HepG2 (cell line): Measurements from ENCODE around the gene EPN3. TPM values are rescaled to one million over a fixed set of nuclear protein-coding genes. Genes with fewer than 3 reads are reported as not detected.

Source experiments
- ATAC-seq: fragments of 200-7000 bp; cut with Tn5 transposase; 3 replicates; pipeline ENCODE4 v1.9.1; 2020; ENCODE audit warnings: mild to moderate bottlenecking, moderate library complexity
- BruUV-seq: library from RNA; stranded (reverse); fragments of 400-500 nt; replicated peaks from 2 replicates; lab custom pipeline; 2021; lab: Mats Ljungman, UMichigan
- CTCF ChIA-PET: fragments of 300-600 bp; formaldehyde crosslinking; extraction: SDS; loops from one replicate; lab custom pipeline; 2021; ENCODE audit warnings: low total read pairs, inconsistent platforms, low intra/inter-chr PET ratio; lab: Yijun Ruan, JAX
- POLR2A ChIA-PET: fragments of 350-600 bp; sonication (Branson Sonifier 250); formaldehyde crosslinking; loops from one replicate; lab custom pipeline; 2020; ENCODE audit warnings: antibody characterized with exemption, inconsistent platforms; lab: Yijun Ruan, JAX
- DNase-seq: peaks from one replicate; pipeline ENCODE4 v3.0.0-alpha.2; 2015; ENCODE audit warnings: low spot score
- FAIRE-seq: peaks from 3 replicates; lab custom pipeline; 2011; peaks lifted over from hg19 to GRCh38; lab: Jason Lieb, UNC
- H2AFZ ChIP-seq: one replicate; pipeline ENCODE4 v1.6.1; 2011; ENCODE audit warnings: low read length, inconsistent platforms
- H3K27ac ChIP-seq: fragments of 300-600 bp; 3 replicates; pipeline ENCODE4 v1.8.0; 2011; ENCODE audit warnings: mixed run types, mild to moderate bottlenecking, mixed read lengths, low read length, inconsistent platforms; ENCODE audit not compliant: insufficient read depth; ENCODE audit errors: extremely low read length
- H3K27me3 ChIP-seq, 2 experiments: fragments of 200-600 bp in 1 of 2; 2 replicates in 1 of 2; 3 replicates in 1 of 2; pipeline versions ENCODE4 v1.6.0 to v1.8.0; 2011; ENCODE audit warnings: low read length in 2 of 2, mild to moderate bottlenecking in 2 of 2, moderate library complexity in 2 of 2, inconsistent platforms in 1 of 2; ENCODE audit not compliant: insufficient read depth in 2 of 2, control insufficient read depth in 1 of 2
- H3K36me3 ChIP-seq, 2 experiments: fragments of 200-600 bp in 1 of 2; replicated peaks in 1 of 2; 2 replicates in 1 of 2; 3 replicates in 1 of 2; pipeline versions ENCODE4 v1.5.1 to v1.8.0; 2011; ENCODE audit warnings: low read length in 2 of 2, inconsistent platforms in 1 of 2; ENCODE audit not compliant: insufficient read depth in 2 of 2, control insufficient read depth in 1 of 2
- H3K4me1 ChIP-seq: 2 replicates; pipeline ENCODE4 v1.5.1; 2012; ENCODE audit warnings: low read length, inconsistent platforms; ENCODE audit not compliant: insufficient read depth
- H3K4me2 ChIP-seq: 2 replicates; pipeline ENCODE4 v1.6.0; 2011; ENCODE audit warnings: low read depth, low read length, inconsistent platforms
- H3K4me3 ChIP-seq, 3 experiments: fragments of 200-600 bp in 1 of 3; sonication (generic), shearing (Covaris generic) in 1 of 3; replicated peaks in 1 of 3; 2 replicates each; pipeline ENCODE4 v1.5.1; 2011 to 2016; ENCODE audit warnings: low read length in 3 of 3, inconsistent platforms in 2 of 3, low read depth in 2 of 3, mild to moderate bottlenecking in 2 of 3, control low read depth in 1 of 3, mixed read lengths in 1 of 3; ENCODE audit not compliant: insufficient read depth in 1 of 3
- H3K79me2 ChIP-seq: one replicate; pipeline ENCODE4 v1.6.1; 2011; ENCODE audit warnings: low read length, inconsistent platforms; ENCODE audit not compliant: insufficient read depth
- H3K9ac ChIP-seq: 2 replicates; pipeline ENCODE4 v1.6.0; 2011; ENCODE audit warnings: mild to moderate bottlenecking, low read depth, low read length, inconsistent platforms; ENCODE audit not compliant: insufficient read depth
- H3K9me3 ChIP-seq: 2 replicates; pipeline ENCODE4 v1.5.1; 2012; ENCODE audit warnings: mild to moderate bottlenecking, low read length
- H4K20me1 ChIP-seq: 2 replicates; pipeline ENCODE4 v1.6.0; 2011; ENCODE audit warnings: inconsistent platforms, mild to moderate bottlenecking, low read length, moderate library complexity; ENCODE audit not compliant: insufficient read depth
- AHDC1 ChIP-seq: sonication (generic); formaldehyde crosslinking; IDR thresholded peaks from 2 replicates; pipeline ENCODE4 v1.5.1; 2020; ENCODE audit warnings: mild to moderate bottlenecking, missing genetic modification reagents, borderline replicate concordance
- ARID2 ChIP-seq: sonication (generic); formaldehyde crosslinking; IDR thresholded peaks from 2 replicates; pipeline ENCODE4 v1.8.1; 2022; ENCODE audit warnings: mild to moderate bottlenecking, missing genetic modification reagents, borderline replicate concordance
- ATM ChIP-seq: fragments of 450-650 bp; IDR thresholded peaks from 2 replicates; pipeline ENCODE4 v1.7.1; 2017; ENCODE audit warnings: mild to moderate bottlenecking, borderline replicate concordance
- HBP1 ChIP-seq: IDR thresholded peaks from 2 replicates; pipeline ENCODE4 v1.6.1; 2016; ENCODE audit warnings: low read depth, control low read depth
- MED13 ChIP-seq: sonication (generic); formaldehyde crosslinking; IDR thresholded peaks from 2 replicates; pipeline ENCODE4 v1.5.0; 2020; ENCODE audit warnings: missing genetic modification reagents
- NFATC3 ChIP-seq: sonication (generic); formaldehyde crosslinking; IDR thresholded peaks from 2 replicates; pipeline ENCODE4 v1.5.1; 2020; ENCODE audit warnings: mild to moderate bottlenecking, missing genetic modification reagents
- TBL1XR1 ChIP-seq: fragments of 150-350 bp; IDR thresholded peaks from 2 replicates; pipeline ENCODE4 v1.6.1; 2014; ENCODE audit warnings: borderline replicate concordance, low read length; ENCODE audit not compliant: partially characterized antibody
- ZNF136 ChIP-seq: sonication (generic); formaldehyde crosslinking; IDR thresholded peaks from 2 replicates; pipeline ENCODE4 v1.8.1; 2022; ENCODE audit warnings: low read depth, mild to moderate bottlenecking, moderate library complexity, missing genetic modification reagents
- ZNF207 ChIP-seq: fragments of 450-650 bp; IDR thresholded peaks from 2 replicates; pipeline ENCODE4 v1.6.1; 2016; ENCODE audit warnings: antibody characterized with exemption, borderline replicate concordance
- ZNF501 ChIP-seq: sonication (generic); formaldehyde crosslinking; IDR thresholded peaks from 2 replicates; pipeline ENCODE4 v1.5.1; 2020; ENCODE audit warnings: mild to moderate bottlenecking, moderate library complexity, missing genetic modification reagents
- WGBS: methylation state at CpG from one replicate; pipeline ENCODE4 v1.1.6; 2017; ENCODE audit warnings: low lambda C conversion rate; 5-methylcytosine and 5-hydroxymethylcytosine counted together
- in situ Hi-C: cut with HindIII; loops from 2 replicates; pipeline ENCODE4 v1.10.0; 2017; ENCODE audit warnings: low pct_unique_long_range_greater_than_20kb; ENCODE audit not compliant: extremely low pct_ligation_motif_present
- intact Hi-C: fragments of 100-400 bp; cut with micrococcal nuclease; formaldehyde crosslinking; loops from one replicate; pipeline ENCODE4 v1.10.0; 2022; ENCODE audit not compliant: unreplicated experiment
- polyA plus RNA-seq, 8 experiments: library from polyadenylated mRNA; depleted of rRNA in 3 of 8; stranded (reverse) in 7 of 8; unstranded in 1 of 8; fragments of >200 nt; fragmentation: Illumina TruSeq in 4 of 8; extraction: Trizol in 4 of 8; gene quantifications; 2 replicates each; pipeline versions ENCODE4 v1.2.1 to v1.2.3, GENCODE V29; 2011 to 2016; ENCODE audit warnings: low read depth in 4 of 8, missing spikeins in 1 of 8, mixed read lengths in 1 of 8; ENCODE audit not compliant: insufficient read depth in 1 of 8
- total RNA-seq, 5 experiments: library from RNA; depleted of rRNA; stranded (reverse); fragments of >200 nt; fragmentation: Illumina TruSeq; extraction: Trizol; gene quantifications; 2 replicates each; pipeline ENCODE4 v1.2.3, GENCODE V29; 2016; ENCODE audit warnings: low read depth in 1 of 5
- TF ChIP-seq, protein P1 (sequence below): sonication (generic); formaldehyde crosslinking; IDR thresholded peaks from 2 replicates; pipeline ENCODE4 v1.8.0; 2022; ENCODE audit warnings: missing genetic modification reagents, low read depth, mild to moderate bottlenecking, borderline replicate concordance

Gene EPN3
- total and polyA plus RNA-seq, 2 of the 13 experiments (the other 11 are each of a cell fraction or from before 2014, with no cell fraction given): 0.11 to 0.95 TPM

- TF ChIP-seq ZNF501 (no peak), TBL1XR1 (no peak), ARID2 (CRISPR knock-in tag) (no peak), HBP1 (no peak), ZNF207 (no peak), MED13 (CRISPR knock-in tag) (no peak)
- TF ChIP-seq, protein P1, sequence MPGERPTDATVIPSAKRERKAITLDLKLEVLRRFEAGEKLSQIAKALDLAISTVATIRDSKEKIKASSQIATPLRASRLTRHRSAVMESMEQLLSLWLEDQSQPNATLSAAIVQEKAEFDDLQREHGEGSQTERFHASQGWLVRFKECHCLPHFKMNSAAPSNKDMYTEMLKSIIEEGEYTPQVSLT: no peak
Observed at GRCh38 chr17:50520483-50520882, 12.1 kb upstream of the EPN3 start (continued).

GRCh38 chr17:50521514-50521913 is 11.0 kb upstream of the EPN3 start:
- WGBS: 50% methylated on average over 2 of the region's 2 CpGs
- POLR2A ChIA-PET: interaction anchor here (0.6 kb wide), 1 partner anchor 141 kb away, joined by 3 read pairs; no protein-coding TSS in a partner anchor
- no TSS peak for BruUV-seq
- intact Hi-C loops: no loop called here
- Histone ChIP-seq H3K4me1 (peaks cover 40% of the 10 kb centered on the region), H3K9me3 (no peaks in the 10 kb centered on the region), H2AFZ (no peak overlapping the region), H3K27ac (no peak overlapping the region), H3K4me3 (no peak overlapping the region), H4K20me1 (no peaks in the 10 kb centered on the region), H3K9ac (no peak overlapping the region), H3K79me2 (no peaks in the 10 kb centered on the region), H3K36me3 (no peaks in the 10 kb centered on the region), H3K27me3 (no peaks in the 10 kb centered on the region), H3K4me2 (no peak overlapping the region)
- CTCF ChIA-PET: no interaction called here
- no peak for ATAC-seq
- in situ Hi-C loops: no loop called here
- FAIRE-seq: no peak
- TF ChIP-seq ATM (no peak), ZNF136 (no peak), NFATC3 (no peak), AHDC1 (no peak)
- DNase-seq: no peak
